RWPE1 (cell line): Measurements from ENCODE around the gene ALS2CL.

Experiments used
- CTCF ChIA-PET: fragments of 350-600 bp; sonication (Branson Sonifier 250); formaldehyde crosslinking; extraction: SDS; loops from one replicate; lab custom pipeline; 2021; lab: Yijun Ruan, JAX
- POLR2A ChIA-PET: fragments of 400-600 bp; formaldehyde crosslinking; extraction: SDS; loops from one replicate; lab custom pipeline; 2020; ENCODE audit warnings: antibody characterized with exemption; ENCODE audit not compliant: low non-redundant PET; lab: Yijun Ruan, JAX
- DNase-seq: peaks from one replicate; pipeline ENCODE4 v3.0.0; 2012; ENCODE audit warnings: low spot score
- H3K27ac ChIP-seq: fragments of 450-650 bp; 2 replicates; pipeline ENCODE4 v1.5.1; 2017
- CTCF ChIP-seq: fragments of 450-650 bp; conservative IDR thresholded peaks from 2 replicates; pipeline ENCODE4 v1.5.1; 2017; ENCODE audit warnings: low read depth, mild to moderate bottlenecking

ALS2CL gene

GRCh38 chr3:46716461-46717441 lies 23.3 kb upstream of the ALS2CL start:
- TF ChIP-seq CTCF = no peak
- H3K27ac ChIP-seq = no peak overlapping the region
- DNase-seq = no peak
- CTCF ChIA-PET = interaction anchor here (0.5 to 0.6 kb wide), 2 partner anchors 55 to 178 kb away, joined by 3 to 4 read pairs; no protein-coding TSS in a partner anchor
- POLR2A ChIA-PET = no interaction called here

DNA sequence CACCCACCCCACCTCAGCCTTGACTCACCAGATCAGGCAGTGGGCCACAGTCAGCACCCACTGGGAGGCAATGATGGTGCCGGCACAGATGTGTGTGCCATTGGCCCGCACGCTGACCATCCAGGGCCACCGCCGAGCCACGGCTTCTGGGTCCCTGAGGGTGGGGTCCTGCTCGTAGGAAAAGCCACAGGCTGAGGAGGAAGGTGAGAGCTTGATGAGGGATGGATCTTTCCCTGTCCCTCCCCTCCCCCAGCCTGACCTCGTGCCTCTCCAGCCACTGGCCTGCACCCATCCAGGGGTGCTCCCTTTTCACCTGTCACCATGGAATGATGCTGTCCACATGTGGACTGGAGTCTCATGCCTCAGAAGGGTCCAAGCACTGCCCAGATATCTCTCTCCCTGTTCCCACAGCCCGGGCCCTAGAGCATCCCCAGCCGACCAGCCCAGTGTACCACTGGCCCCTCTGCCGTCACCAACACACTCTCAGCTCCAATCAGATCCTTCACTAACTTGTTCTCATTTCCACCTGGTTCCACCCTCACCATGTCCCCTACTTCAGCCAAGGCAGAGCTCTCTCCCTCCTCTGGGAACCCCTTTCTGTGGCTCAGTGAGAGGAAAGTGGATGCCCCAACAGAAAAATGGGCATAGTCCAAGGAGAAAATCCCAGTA lies 22.2 kb upstream of the ALS2CL start:
- ChIA-PET POLR2A (no interaction called here), CTCF (no interaction called here)
- DNase-seq = no peak
- H3K27ac ChIP-seq = no peak overlapping the region
- no peak for TF ChIP-seq CTCF

GRCh38 chr3:46714728-46715506 lies 21.4 kb upstream of the ALS2CL start:
- no peak for TF ChIP-seq CTCF
- ChIA-PET CTCF (no interaction called here), POLR2A (no interaction called here)
- DNase-seq = no peak
- no peak overlapping the region for H3K27ac ChIP-seq

GRCh38 chr3:46713898-46714552 lies 20.5 kb upstream of the ALS2CL start:
- DNase-seq = no peak
- POLR2A ChIA-PET = no interaction called here
- CTCF ChIA-PET = no interaction called here
- no peak for TF ChIP-seq CTCF
- no peak overlapping the region for H3K27ac ChIP-seq

DNA sequence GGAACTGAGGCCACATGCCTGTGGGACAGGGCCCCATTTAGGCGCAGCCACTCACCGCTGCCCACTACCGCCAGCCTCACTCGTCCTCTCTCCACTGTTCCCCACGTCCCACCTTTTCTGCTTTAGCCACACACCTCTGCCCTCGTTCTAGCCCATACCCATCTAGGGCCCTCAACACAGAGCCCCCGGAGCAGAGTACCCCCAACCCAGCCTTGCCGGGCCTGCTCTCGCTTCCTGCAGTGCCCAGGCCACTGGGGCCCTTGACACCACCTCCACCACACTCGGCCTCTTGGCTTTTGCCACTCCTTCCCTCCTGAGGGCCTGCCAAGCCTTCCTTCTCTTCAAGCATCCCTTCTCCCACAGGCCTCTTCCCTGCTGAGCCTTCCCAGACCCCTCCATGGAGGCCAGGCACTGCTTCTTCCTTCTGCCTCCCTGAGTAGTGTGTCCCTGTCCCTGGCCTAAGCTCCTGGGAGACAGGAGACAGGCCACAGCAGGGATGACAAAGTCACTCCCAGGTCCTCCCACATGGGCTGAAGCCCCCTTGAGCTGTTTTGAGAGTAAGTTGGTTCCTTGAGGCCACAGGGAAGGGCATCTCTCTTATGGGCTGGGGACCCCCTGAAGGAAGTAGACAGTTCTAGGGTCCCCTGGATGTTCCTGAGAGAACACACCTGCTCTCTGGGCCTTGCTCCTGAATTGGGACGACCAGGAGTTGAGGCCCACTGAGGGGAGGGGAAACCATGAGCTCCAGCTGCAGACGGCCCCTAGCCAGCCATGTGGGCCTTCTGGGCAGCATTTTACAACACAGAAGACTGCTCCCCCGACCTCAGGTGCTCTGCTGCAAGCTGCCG lies 19.8 kb upstream of the ALS2CL start:
- POLR2A ChIA-PET = no interaction called here

More for the DNA sequence above, 19.8 kb upstream of the ALS2CL start:
- no peak for TF ChIP-seq CTCF
- CTCF ChIA-PET = no interaction called here
- no peak overlapping the region for H3K27ac ChIP-seq
- DNase-seq = no peak
